Fibroblast of lung (primary cell): ENCODE measurements around the gene LRG1.
"Not testable (repeated sequence)": the region's sequence is repeated elsewhere in the genome, so short reads cannot be mapped to it uniquely, and the experiment has no call there.

Source experiments
- CTCF ChIP-seq, 2 donors: IDR thresholded peaks in 1 of 2; conservative IDR thresholded peaks in 1 of 2; 1 replicate in 1 of 2; 2 replicates in 1 of 2; pipeline ENCODE4 v1.5.1; 2011 to 2012; ENCODE audit warnings: low read length in 2 of 2, control low read depth in 1 of 2, inconsistent platforms in 1 of 2, low read depth in 1 of 2, mild to moderate bottlenecking in 1 of 2
- EZH2 ChIP-seq: IDR thresholded peaks from 2 replicates; pipeline ENCODE4 v1.5.1; 2012; ENCODE audit warnings: low read length, control low read depth, mild to moderate bottlenecking; ENCODE audit errors: missing control alignments

GRCh38 chr19:4541806-4542145 is 1.9 kb upstream of the LRG1 start:
- TF ChIP-seq CTCF (conservative IDR thresholded peaks at IDR 0.05 in 1 of 2, IDR thresholded peaks at IDR 0.05 in 1 of 2; ENCODE audit: low read depth in 1 of 2, low read length in 2 of 2); EZH2: not testable (repeated sequence)
